GM12864 (cell line): Measurements from ENCODE around the gene TMEM184B.

Source experiments
- DNase-seq: peaks from one replicate; pipeline ENCODE4 v3.0.0-alpha.2; 2011; ENCODE audit warnings: low read depth
- H3K4me3 ChIP-seq: 2 replicates; pipeline ENCODE4 v1.5.1; 2011; ENCODE audit warnings: mild to moderate bottlenecking, low read depth, low read length, control low read depth
- TF ChIP-seq, protein P1 (sequence below): IDR thresholded peaks from 2 replicates; pipeline ENCODE4 v1.5.1; 2011; ENCODE audit warnings: low read depth, mild to moderate bottlenecking, moderate library complexity, low read length, control low read depth, inconsistent platforms; ENCODE audit errors: missing control alignments

TMEM184B gene

DNA sequence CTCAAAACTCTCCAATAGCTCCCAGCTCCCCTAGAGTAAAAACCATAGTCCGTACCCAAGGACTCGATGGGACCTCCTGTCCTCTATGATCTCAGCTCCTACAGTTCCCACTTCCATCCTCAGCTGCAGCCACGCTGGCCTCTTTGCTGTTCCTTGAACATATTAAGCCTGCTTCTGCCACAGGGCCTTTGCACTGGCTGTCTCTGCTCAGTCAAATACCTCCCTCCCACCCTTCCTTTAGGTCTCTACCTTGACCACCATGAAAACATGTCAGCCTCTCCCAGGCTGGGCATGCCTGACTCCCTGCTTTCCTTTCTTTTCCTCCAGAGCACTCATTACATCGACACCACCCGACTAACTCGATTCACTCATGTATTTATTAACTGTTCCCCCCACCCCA lies 24.5 kb downstream of the TMEM184B start:
- no peak overlapping the region for H3K4me3 ChIP-seq
- DNase-seq, result no peak
- TF ChIP-seq, protein P1, sequence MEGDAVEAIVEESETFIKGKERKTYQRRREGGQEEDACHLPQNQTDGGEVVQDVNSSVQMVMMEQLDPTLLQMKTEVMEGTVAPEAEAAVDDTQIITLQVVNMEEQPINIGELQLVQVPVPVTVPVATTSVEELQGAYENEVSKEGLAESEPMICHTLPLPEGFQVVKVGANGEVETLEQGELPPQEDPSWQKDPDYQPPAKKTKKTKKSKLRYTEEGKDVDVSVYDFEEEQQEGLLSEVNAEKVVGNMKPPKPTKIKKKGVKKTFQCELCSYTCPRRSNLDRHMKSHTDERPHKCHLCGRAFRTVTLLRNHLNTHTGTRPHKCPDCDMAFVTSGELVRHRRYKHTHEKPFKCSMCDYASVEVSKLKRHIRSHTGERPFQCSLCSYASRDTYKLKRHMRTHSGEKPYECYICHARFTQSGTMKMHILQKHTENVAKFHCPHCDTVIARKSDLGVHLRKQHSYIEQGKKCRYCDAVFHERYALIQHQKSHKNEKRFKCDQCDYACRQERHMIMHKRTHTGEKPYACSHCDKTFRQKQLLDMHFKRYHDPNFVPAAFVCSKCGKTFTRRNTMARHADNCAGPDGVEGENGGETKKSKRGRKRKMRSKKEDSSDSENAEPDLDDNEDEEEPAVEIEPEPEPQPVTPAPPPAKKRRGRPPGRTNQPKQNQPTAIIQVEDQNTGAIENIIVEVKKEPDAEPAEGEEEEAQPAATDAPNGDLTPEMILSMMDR, result no peak

DNA sequence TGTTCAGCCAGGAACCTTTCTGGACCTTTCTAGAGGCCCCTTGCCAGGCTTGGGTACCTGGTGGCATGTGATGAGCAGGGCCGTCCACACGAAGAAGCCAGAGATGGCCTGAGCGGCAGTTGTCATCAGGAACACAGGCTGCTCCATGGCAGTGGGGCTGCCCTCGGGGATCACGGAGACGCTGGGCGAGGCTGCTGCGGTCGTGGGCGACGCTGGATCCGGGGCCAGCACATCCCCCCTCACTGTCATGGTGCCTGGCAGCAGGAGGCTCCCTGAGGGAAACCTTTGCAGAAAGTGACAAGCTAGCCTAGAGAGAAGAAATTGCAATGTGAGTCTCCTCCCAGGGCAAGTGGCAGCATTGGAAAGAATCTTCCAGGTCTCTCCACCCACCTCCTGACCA lies 25.1 kb downstream of the TMEM184B start:
- H3K4me3 ChIP-seq, result no peak overlapping the region
- DNase-seq, result no peak
- TF ChIP-seq, protein P1, result no peak

DNA sequence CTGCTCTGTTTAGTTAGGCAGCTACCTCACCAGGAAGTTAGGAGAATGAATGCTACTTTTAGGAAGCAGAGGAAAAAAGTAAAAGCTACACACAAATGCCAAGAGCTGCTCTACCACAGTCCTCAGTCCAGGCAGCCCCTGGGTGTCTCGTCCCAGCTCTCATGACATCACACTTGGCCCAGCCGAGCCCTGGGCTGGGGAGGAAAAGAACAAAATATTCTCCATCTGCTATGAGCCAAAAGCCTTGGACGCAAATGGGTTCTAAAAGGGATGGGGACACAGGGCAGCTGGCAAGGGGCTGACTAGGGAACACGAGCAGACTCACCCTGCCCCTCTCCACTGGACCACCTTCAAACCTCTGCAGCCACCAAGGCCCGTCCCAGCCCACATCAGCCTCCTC lies 26.1 kb downstream of the TMEM184B start:
- TF ChIP-seq, protein P1, result no peak
- H3K4me3 ChIP-seq, result no peak overlapping the region
- DNase-seq, result no peak

DNA sequence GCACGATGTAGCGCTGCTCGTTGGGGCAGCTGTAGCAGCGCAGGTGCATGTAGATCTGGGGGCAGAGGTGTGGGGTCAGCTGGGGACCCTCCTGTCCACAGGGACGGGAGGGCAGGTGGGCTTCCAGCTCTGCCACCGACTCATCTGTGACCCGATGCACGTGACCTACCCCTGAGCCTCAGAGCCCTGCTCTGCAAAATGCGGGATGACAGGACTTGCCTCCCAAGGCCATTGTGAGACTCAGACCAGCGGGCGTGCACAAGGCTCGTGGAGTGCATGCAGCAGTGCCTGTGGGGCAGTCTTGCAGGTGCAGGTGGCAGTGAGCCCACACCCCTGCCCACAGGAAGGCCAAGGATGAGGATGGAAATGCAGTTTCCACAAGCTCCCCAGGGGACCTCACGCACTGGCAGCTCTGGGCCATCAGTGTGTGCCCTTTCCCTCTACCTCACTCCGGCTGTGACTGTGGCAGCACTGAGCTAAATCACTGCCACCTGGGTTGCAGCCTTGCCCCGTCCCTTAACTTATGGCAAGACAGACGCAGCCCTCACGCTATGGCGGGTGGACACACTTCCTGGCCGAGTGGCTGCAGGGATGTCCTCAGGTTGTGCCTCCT lies 26.7 kb downstream of the TMEM184B start:
- no peak for DNase-seq
- H3K4me3 ChIP-seq, result no peak overlapping the region
- TF ChIP-seq, protein P1, result no peak

DNA sequence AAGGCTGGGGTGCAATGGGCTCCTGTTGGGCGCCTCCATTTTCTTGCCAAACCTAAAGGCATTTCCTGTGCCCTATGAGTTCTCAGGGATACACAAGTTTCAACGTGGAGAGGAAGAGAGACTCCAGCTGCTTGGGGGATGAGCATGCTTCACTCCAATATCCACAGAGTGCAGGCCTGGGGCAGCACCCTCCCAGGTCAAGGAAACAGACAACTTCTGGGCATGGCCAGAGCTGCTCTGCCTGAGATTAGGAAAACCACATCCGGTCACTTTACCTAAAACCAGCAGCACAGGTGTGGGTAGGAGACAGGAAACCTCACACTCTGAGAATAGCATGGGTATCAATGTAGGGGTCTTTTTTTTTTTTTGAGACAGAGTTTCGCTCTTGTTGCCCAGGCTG lies 28.7 kb downstream of the TMEM184B start:
- no peak for DNase-seq
- TF ChIP-seq, protein P1, result no peak
- H3K4me3 ChIP-seq, result no peak overlapping the region

DNA sequence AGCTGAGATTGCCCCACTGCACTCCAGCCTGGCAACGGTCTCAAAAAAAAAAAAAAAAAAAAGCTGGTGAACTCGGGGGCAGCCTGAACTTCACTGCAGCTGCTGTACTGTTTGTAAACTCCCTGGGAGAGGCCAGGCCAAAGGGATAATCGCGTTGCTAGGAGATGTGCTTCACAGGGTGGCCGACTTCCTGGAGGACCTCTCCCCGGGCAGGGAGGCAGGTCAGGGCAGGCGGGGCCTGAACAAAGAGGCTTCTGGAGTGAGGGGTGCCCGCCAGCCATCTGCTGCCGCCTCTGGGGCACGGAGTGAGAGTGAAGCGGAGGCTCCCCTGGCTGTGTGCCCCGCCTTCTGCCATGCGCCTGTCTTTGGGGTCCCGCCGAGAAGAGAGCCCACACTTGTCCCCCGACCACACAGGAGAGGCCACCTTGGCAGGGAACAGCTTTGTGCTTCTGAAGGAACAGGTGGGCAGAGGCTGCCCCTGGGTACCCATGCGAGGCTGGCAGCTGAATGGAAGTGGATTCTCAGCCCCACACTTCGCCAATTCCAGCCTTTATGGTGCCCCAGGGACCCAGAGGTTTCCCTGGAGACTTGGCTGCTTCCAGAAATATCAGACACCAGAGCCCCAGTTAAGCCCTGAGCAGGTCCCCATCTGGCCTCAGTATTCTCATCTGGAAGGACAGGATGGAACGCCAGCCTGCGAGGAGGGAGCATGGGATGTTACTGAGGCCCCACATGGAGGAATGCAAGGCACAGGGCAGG lies 29.6 kb downstream of the TMEM184B start:
- TF ChIP-seq, protein P1, result no peak
- DNase-seq, result no peak
- H3K4me3 ChIP-seq, result no peak overlapping the region
